Measurements from ENCODE around the gene GRIP2. TPM values are rescaled to one million over a fixed set of nuclear protein-coding genes. Genes with fewer than 3 reads are reported as not detected.

The GRIP2 gene
- total and polyA plus RNA-seq, 2 donors (not counting 1 experiment from before 2014, with no cell fraction given) = under 0.01 to 0.87 TPM

DNA sequence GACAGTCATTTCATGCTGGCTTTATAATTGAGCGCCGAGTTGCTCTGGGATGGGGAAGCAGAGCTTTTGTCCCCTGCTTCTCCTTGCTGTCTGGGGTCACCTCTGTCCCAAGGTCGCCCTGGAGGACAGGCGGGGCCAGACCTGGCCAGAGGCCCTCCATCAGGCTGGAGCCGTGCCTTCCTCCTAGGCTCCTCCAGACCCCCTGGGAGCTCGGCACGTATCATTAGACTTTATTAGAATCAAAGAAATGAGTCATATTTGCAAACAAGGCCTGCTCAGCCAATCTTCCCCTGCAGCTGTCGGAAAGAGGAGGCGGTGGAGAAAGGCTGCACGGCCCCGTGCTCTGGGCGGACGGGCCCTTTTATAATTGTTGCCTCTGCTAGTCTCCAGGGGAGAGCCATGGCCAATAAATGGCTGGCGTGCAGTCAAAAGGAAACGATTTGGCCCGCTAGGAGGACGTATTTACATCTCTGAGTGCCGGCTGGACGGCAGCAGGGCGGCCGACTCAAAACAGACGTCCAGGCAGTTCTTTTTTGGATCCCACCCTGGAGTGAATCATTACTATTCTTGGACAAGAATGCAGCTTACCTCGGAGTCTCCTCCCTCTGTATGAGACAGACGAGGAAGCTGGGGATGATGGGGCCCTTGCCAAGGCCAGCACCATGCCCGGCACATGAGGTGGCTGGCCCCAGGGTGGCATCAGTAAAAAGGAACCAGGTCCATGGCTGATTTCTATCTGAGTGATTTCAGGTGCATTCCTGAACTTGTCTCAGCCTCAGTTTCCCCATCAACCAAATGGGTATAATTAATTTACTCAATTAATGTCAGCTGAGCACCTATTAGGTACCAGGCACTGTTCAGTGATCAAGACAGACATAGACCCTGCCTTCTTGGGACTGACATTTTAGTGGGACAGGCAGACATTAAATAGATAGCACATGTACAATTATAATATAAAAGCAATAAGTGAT, 87.1 kb downstream of the GRIP2 start:
- no peak for TF ChIP-seq EZH2 (IDR thresholded peaks at IDR 0.05; ENCODE audit: low read length, missing control alignments)
- peak in 1 of 2 donors; percentile 25 for TF ChIP-seq CTCF (conservative IDR thresholded peaks at IDR 0.05 in 1 of 2, IDR thresholded peaks at IDR 0.05 in 1 of 2; ENCODE audit: low read depth in 1 of 2, low read length in 2 of 2)
- Histone ChIP-seq H4K20me1 (ENCODE audit: control insufficient read depth, extremely low read depth, insufficient read depth, low read length) (no peaks in the 10 kb centered on the region), H3K27ac (ENCODE audit: insufficient read depth, low read length) (peak overlapping the region; percentile 92), H3K4me3 (replicated peaks in 1 of 4; ENCODE audit: control extremely low read depth in 1 of 4, insufficient read depth in 1 of 4, low read depth in 3 of 4, low read length in 4 of 4) (peak overlapping the region in 2 of 4 experiments; percentile 10 to 25), H3K4me2 (ENCODE audit: extremely low read depth, insufficient read depth, low read length) (peak overlapping the region; percentile 86), H3K9me3 (ENCODE audit: control insufficient read depth, insufficient read depth, low read depth, low read length) (no peaks in the 10 kb centered on the region), H2AFZ (ENCODE audit: low read length) (no peak overlapping the region), H3K79me2 (ENCODE audit: control insufficient read depth, insufficient read depth, low read length) (no peaks in the 10 kb centered on the region), H3K9ac (ENCODE audit: insufficient read depth, low read length) (peak overlapping the region; percentile 63), H3K36me3 (ENCODE audit: control insufficient read depth, insufficient read depth, low read length) (peaks cover 3% of the 10 kb centered on the region), H3K27me3 (ENCODE audit: control insufficient read depth, insufficient read depth, low read length) (no peaks in the 10 kb centered on the region), H3K4me1 (ENCODE audit: control insufficient read depth, extremely low read depth, insufficient read depth, low read length) (peaks cover 26% of the 10 kb centered on the region)
- DNase-seq (ENCODE audit: low read depth in 2 of 2) = peak; percentile 99

GRCh38 chr3:14451844-14452739, 88.0 kb downstream of the GRIP2 start:
- Histone ChIP-seq H3K27ac (ENCODE audit: insufficient read depth, low read length) (peak overlapping the region; percentile 92), H3K4me1 (ENCODE audit: control insufficient read depth, extremely low read depth, insufficient read depth, low read length) (peaks cover 26% of the 10 kb centered on the region), H3K27me3 (ENCODE audit: control insufficient read depth, insufficient read depth, low read length) (no peaks in the 10 kb centered on the region), H3K4me3 (replicated peaks in 1 of 4; ENCODE audit: control extremely low read depth in 1 of 4, insufficient read depth in 1 of 4, low read depth in 3 of 4, low read length in 4 of 4) (peak overlapping the region in 2 of 4 experiments; percentile 10 to 25), H3K4me2 (ENCODE audit: extremely low read depth, insufficient read depth, low read length) (peak overlapping the region; percentile 86), H3K9me3 (ENCODE audit: control insufficient read depth, insufficient read depth, low read depth, low read length) (no peaks in the 10 kb centered on the region), H3K79me2 (ENCODE audit: control insufficient read depth, insufficient read depth, low read length) (no peaks in the 10 kb centered on the region), H3K36me3 (ENCODE audit: control insufficient read depth, insufficient read depth, low read length) (peaks cover 9% of the 10 kb centered on the region), H3K9ac (ENCODE audit: insufficient read depth, low read length) (peak overlapping the region; percentile 63), H2AFZ (ENCODE audit: low read length) (no peak overlapping the region), H4K20me1 (ENCODE audit: control insufficient read depth, extremely low read depth, insufficient read depth, low read length) (no peaks in the 10 kb centered on the region)
- TF ChIP-seq EZH2 (IDR thresholded peaks at IDR 0.05; ENCODE audit: low read length, missing control alignments) (no peak), CTCF (conservative IDR thresholded peaks at IDR 0.05 in 1 of 2, IDR thresholded peaks at IDR 0.05 in 1 of 2; ENCODE audit: low read depth in 1 of 2, low read length in 2 of 2) (no peak)
- DNase-seq (ENCODE audit: low read depth in 2 of 2) = peak; percentile 89 to 94
